CD4-positive, alpha-beta T cell treated with Interleukin-4 for 1 hour (primary cell): Measurements from ENCODE around the gene EFNA1.
"Not testable (repeated sequence)": the region's sequence is repeated elsewhere in the genome, so short reads cannot be mapped to it uniquely, and the experiment has no call there.

ENCODE experiments used
- DNase-seq, 2 donors: peaks; one replicate each; pipeline ENCODE4 v3.0.0-alpha.2; 2020 to 2022

The EFNA1 gene

GRCh38 chr1:155162631-155163030 is 35.0 kb downstream of the EFNA1 start:
- DNase-seq: not testable (repeated sequence)

- DNase-seq: peak in 1 of 2 donors; percentile 3
Observed at GRCh38 chr1:155163785-155164184, 36.1 kb downstream of the EFNA1 start.

- not testable (repeated sequence) for DNase-seq
Observed at GRCh38 chr1:155164625-155165024, 36.9 kb downstream of the EFNA1 start.

- peak in 1 of 2 donors; percentile 4 for DNase-seq
Observed at GRCh38 chr1:155166051-155166470, 38.4 kb downstream of the EFNA1 start.

GRCh38 chr1:155166471-155167165 is 38.9 kb downstream of the EFNA1 start:
- DNase-seq: peak in 1 of 2 donors; percentile 11

GRCh38 chr1:155167166-155168104 is 39.8 kb downstream of the EFNA1 start:
- peak; percentile 87 to 88 for DNase-seq

GRCh38 chr1:155168105-155168445 is 40.4 kb downstream of the EFNA1 start:
- DNase-seq: not testable (repeated sequence)

GRCh38 chr1:155168456-155169210 is 41.0 kb downstream of the EFNA1 start:
- DNase-seq: peak in 1 of 2 donors; percentile 4

- DNase-seq: no peak
Observed at GRCh38 chr1:155169541-155169940, 41.9 kb downstream of the EFNA1 start.

GRCh38 chr1:155170101-155170785 is 42.6 kb downstream of the EFNA1 start:
- DNase-seq: no peak

- peak in 1 of 2 donors; percentile 9 for DNase-seq
Observed at GRCh38 chr1:155170806-155171205, 43.1 kb downstream of the EFNA1 start.

GRCh38 chr1:155171836-155172731 is 44.4 kb downstream of the EFNA1 start:
- DNase-seq: peak in 1 of 2 donors; percentile 6

- peak; percentile 96 to 97 for DNase-seq
Observed at GRCh38 chr1:155172732-155173477, 45.2 kb downstream of the EFNA1 start, which contains the start of gene KRTCAP2. Gene KRTCAP2 (minus strand): TSS chr1:155173304. CDS start chr1:155173224, 80 bp downstream.

- DNase-seq: peak; percentile 66 to 76
Observed at GRCh38 chr1:155173478-155174323, 46.0 kb downstream of the EFNA1 start, which contains the start of gene TRIM46. Gene TRIM46 (plus strand): TSS chr1:155173849. CDS start chr1:155173967, 118 bp downstream.

- peak; percentile 65 to 73 for DNase-seq
Observed at GRCh38 chr1:155174324-155175280, 46.9 kb downstream of the EFNA1 start.

GRCh38 chr1:155175281-155175926 is 47.7 kb downstream of the EFNA1 start:
- peak in 1 of 2 donors; percentile 10 for DNase-seq

- peak; percentile 25 to 33 for DNase-seq
Observed at GRCh38 chr1:155175927-155176371, 48.3 kb downstream of the EFNA1 start.
